Thoracic aorta (tissue), 2 donors: ENCODE data around the gene TMEM237. TPM values are rescaled to one million over a fixed set of nuclear protein-coding genes. Genes with fewer than 3 reads are reported as not detected.

ENCODE experiments used
- ATAC-seq: fragments of 150-250 bp; one replicate; pipeline ENCODE4 v1.8.0; 2017; ENCODE audit warnings: low read depth; ENCODE audit not compliant: insufficient number of reproducible peaks, low FRiP score
- DNase-seq: peaks from one replicate; pipeline ENCODE4 v3.0.0-alpha.2; 2020; ENCODE audit warnings: low spot score
- H3K27ac ChIP-seq, 2 donors: fragments of 200-600 bp; sonication (generic); 1 replicate in 1 of 2; 2 replicates in 1 of 2; pipeline ENCODE4 v1.5.1; 2016; ENCODE audit warnings: mild to moderate bottlenecking in 2 of 2, moderate library complexity in 2 of 2
- H3K27me3 ChIP-seq: fragments of 200-600 bp; sonication (generic); replicated peaks from 2 replicates; pipeline ENCODE4 v1.6.0; 2016; ENCODE audit warnings: mild to moderate bottlenecking; ENCODE audit not compliant: insufficient read depth
- H3K36me3 ChIP-seq: fragments of 200-600 bp; sonication (generic); one replicate; pipeline ENCODE4 v1.5.1; 2016
- H3K4me1 ChIP-seq, 2 donors: fragments of 200-600 bp; sonication (generic); 1 replicate in 1 of 2; 2 replicates in 1 of 2; pipeline versions ENCODE4 v1.5.1 to v1.6.0; 2016; ENCODE audit warnings: low read depth in 2 of 2, mild to moderate bottlenecking in 1 of 2; ENCODE audit not compliant: control insufficient read depth in 1 of 2
- H3K4me3 ChIP-seq: fragments of 200-600 bp; sonication (generic); 2 replicates; pipeline ENCODE4 v1.5.1; 2016; ENCODE audit warnings: mild to moderate bottlenecking
- H3K9me3 ChIP-seq: fragments of 200-600 bp; sonication (generic); 2 replicates; pipeline ENCODE4 v1.5.1; 2016
- CTCF ChIP-seq: fragments of 200-600 bp; sonication (generic); IDR thresholded peaks from one replicate; pipeline ENCODE4 v1.5.1; 2019; ENCODE audit warnings: antibody characterized with exemption
- total RNA-seq, 2 donors: library from RNA; depleted of rRNA; stranded (reverse); fragments of >200 nt; gene quantifications; one replicate each; pipeline versions ENCODE4 v1.1.0 to v1.2.3, GENCODE V29; 2016

TMEM237 gene
- total RNA-seq, 2 donors from 2014 or later, result 43.2 to 45.6 TPM

GRCh38 chr2:201654616-201655384 lies 11.5 kb upstream of the TMEM237 start:
- no peak for ATAC-seq
- Histone ChIP-seq H3K27ac (peak overlapping the region in 1 of 2 donors; percentile 23), H3K36me3 (no peaks in the 10 kb centered on the region), H3K4me3 (no peak overlapping the region), H3K4me1 (peaks cover 4 to 19% of the 10 kb centered on the region in 2 donors), H3K27me3 (no peaks in the 10 kb centered on the region), H3K9me3 (no peaks in the 10 kb centered on the region)
- TF ChIP-seq CTCF, result no peak
- no peak for DNase-seq

GRCh38 chr2:201653221-201653620 lies 9.9 kb upstream of the TMEM237 start:
- no peaks in the 10 kb centered on the region for H3K27me3 ChIP-seq
- no peak for TF ChIP-seq CTCF
- H3K4me1 ChIP-seq, result peaks cover 4 to 19% of the 10 kb centered on the region in 2 donors
- ATAC-seq, result no peak
- H3K4me3 ChIP-seq, result no peak overlapping the region
- no peak for DNase-seq
- no peaks in the 10 kb centered on the region for H3K36me3 ChIP-seq
- H3K9me3 ChIP-seq, result no peaks in the 10 kb centered on the region
- peak overlapping the region; percentile 82 to 95 for H3K27ac ChIP-seq

- ATAC-seq (no peak), DNase-seq (no peak)
- Histone ChIP-seq H3K27ac (no peak overlapping the region), H3K4me3 (no peak overlapping the region), H3K4me1 (peaks cover 8 to 19% of the 10 kb centered on the region in 2 donors), H3K27me3 (no peaks in the 10 kb centered on the region), H3K36me3 (no peaks in the 10 kb centered on the region), H3K9me3 (no peaks in the 10 kb centered on the region)
- no peak for TF ChIP-seq CTCF
Observed at GRCh38 chr2:201649442-201649841, 6.1 kb upstream of the TMEM237 start.

- Histone ChIP-seq H3K36me3 (no peaks in the 10 kb centered on the region), H3K4me3 (no peak overlapping the region), H3K9me3 (no peaks in the 10 kb centered on the region), H3K27ac (no peak overlapping the region), H3K4me1 (peaks cover 4 to 22% of the 10 kb centered on the region in 2 donors), H3K27me3 (no peaks in the 10 kb centered on the region)
- no peak for ATAC-seq
- DNase-seq, result no peak
- no peak for TF ChIP-seq CTCF
Observed at GRCh38 chr2:201647431-201647830, 4.1 kb upstream of the TMEM237 start.

- H3K36me3 ChIP-seq, result no peaks in the 10 kb centered on the region
- H3K27ac ChIP-seq, result peak overlapping the region; percentile 93 to 98
- H3K4me3 ChIP-seq, result peak overlapping the region; percentile 90
- H3K9me3 ChIP-seq, result no peaks in the 10 kb centered on the region
- ATAC-seq (peak; percentile 42), DNase-seq (no peak)
- no peak for TF ChIP-seq CTCF
- no peaks in the 10 kb centered on the region for H3K27me3 ChIP-seq
- peaks cover 8 to 24% of the 10 kb centered on the region in 2 donors for H3K4me1 ChIP-seq
Observed at GRCh38 chr2:201644001-201644400, 698 bp upstream of the TMEM237 start.
